NB4 (cell line): ENCODE data around the gene PEX26.

ENCODE experiments used
- POLR2A ChIP-seq: IDR thresholded peaks from 2 replicates; pipeline ENCODE4 v1.6.1; 2011; ENCODE audit warnings: mild to moderate bottlenecking; ENCODE audit not compliant: insufficient read length; ENCODE audit errors: extremely low read depth
- TF ChIP-seq, protein P1 (sequence below): IDR thresholded peaks from one replicate; pipeline ENCODE4 v1.5.1; 2012; ENCODE audit warnings: low read depth, low read length
- TF ChIP-seq, protein P2 (sequence below): IDR thresholded peaks from 2 replicates; pipeline ENCODE4 v1.6.1; 2011; ENCODE audit warnings: low read depth, low read length

DNA sequence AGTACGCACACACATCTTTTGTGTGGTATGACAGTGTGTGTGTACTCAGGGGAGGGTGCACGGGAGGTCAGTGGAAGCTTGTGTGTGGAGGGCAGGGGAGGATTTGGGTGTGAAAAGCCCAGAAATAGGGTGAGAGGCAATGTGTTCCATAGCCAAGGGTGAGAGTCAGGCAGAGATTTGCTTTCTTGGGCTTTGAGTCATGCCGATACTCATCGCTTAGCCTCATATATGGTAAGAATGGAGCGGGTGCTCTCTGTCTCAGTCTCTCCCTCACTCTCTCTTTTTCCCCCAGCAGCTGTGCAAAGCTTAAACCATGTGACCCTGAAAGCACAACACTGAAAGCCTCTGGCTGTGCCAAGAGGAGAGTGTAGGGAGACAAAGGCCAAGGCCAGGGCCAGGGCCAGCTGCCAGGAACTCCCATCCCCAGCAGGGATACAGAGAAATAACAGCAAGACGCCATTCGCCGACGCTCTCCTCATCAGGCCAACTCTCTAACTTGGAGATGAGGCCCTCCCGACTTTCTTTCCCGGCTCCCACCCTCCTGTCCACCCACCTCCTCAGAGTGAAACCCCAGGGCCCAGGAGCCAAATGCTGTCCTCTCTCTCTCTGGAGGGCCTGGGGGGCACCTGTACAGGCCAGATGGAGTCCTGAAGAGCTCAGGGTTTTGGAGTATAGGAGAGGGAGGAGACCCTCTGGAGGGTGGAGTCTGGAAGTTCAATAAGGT lies 33.1 kb upstream of the PEX26 start:
- TF ChIP-seq, protein P1, sequence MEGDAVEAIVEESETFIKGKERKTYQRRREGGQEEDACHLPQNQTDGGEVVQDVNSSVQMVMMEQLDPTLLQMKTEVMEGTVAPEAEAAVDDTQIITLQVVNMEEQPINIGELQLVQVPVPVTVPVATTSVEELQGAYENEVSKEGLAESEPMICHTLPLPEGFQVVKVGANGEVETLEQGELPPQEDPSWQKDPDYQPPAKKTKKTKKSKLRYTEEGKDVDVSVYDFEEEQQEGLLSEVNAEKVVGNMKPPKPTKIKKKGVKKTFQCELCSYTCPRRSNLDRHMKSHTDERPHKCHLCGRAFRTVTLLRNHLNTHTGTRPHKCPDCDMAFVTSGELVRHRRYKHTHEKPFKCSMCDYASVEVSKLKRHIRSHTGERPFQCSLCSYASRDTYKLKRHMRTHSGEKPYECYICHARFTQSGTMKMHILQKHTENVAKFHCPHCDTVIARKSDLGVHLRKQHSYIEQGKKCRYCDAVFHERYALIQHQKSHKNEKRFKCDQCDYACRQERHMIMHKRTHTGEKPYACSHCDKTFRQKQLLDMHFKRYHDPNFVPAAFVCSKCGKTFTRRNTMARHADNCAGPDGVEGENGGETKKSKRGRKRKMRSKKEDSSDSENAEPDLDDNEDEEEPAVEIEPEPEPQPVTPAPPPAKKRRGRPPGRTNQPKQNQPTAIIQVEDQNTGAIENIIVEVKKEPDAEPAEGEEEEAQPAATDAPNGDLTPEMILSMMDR = no peak
- TF ChIP-seq POLR2A = no peak
- TF ChIP-seq, protein P2, sequence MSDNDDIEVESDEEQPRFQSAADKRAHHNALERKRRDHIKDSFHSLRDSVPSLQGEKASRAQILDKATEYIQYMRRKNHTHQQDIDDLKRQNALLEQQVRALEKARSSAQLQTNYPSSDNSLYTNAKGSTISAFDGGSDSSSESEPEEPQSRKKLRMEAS = no peak
